GM12892 (cell line): ENCODE results near the gene GARS1.

ENCODE experiments used
- DNase-seq: peaks from one replicate; pipeline ENCODE4 v3.0.0; 2011; ENCODE audit not compliant: insufficient read length
- FAIRE-seq: peaks from 2 replicates; lab custom pipeline; 2011; peaks lifted over from hg19 to GRCh38; lab: Jason Lieb, UNC
- POLR2A ChIP-seq: IDR thresholded peaks from 2 replicates; pipeline ENCODE4 v1.6.1; 2011; ENCODE audit warnings: low read depth, low read length, control low read depth
- POLR2AphosphoS5 ChIP-seq: IDR thresholded peaks from 2 replicates; pipeline ENCODE4 v1.6.1; 2011; ENCODE audit warnings: low read depth, low read length, control low read depth
- TAF1 ChIP-seq: IDR thresholded peaks from 2 replicates; pipeline ENCODE4 v1.6.1; 2011; ENCODE audit warnings: low read depth, mild to moderate bottlenecking, control low read depth, low read length, borderline replicate concordance

Gene GARS1

DNA sequence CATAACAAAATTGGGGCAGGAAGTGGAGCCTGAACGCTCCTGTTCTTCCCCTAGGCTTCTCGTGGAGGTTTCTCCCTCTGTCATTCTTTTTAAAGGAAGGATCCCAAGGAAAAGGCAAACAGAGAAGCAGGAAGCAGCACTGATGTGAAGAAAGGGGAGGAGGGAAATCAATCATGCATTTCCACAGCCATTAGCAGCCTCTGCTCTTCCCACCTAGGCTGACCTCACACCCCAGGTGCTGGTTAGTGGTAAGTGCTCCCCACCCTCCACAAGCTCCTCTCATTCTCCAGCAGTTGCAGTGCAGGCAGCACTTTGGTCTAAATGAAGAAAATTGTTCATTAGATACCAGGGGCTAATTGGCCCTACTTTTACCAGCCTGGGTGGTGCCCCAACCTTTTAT lies 85.0 kb downstream of the GARS1 start:
- no peak for DNase-seq
- TF ChIP-seq POLR2AphosphoS5 (no peak), POLR2A (no peak), TAF1 (no peak)
- no peak for FAIRE-seq

GRCh38 chr7:30681331-30681797 lies 86.7 kb downstream of the GARS1 start:
- FAIRE-seq: no peak
- no peak for DNase-seq
- TF ChIP-seq TAF1 (no peak), POLR2A (no peak), POLR2AphosphoS5 (no peak)

GRCh38 chr7:30681815-30682211 lies 87.1 kb downstream of the GARS1 start:
- TF ChIP-seq POLR2A (no peak), TAF1 (no peak), POLR2AphosphoS5 (no peak)
- DNase-seq: no peak
- no peak for FAIRE-seq

DNA sequence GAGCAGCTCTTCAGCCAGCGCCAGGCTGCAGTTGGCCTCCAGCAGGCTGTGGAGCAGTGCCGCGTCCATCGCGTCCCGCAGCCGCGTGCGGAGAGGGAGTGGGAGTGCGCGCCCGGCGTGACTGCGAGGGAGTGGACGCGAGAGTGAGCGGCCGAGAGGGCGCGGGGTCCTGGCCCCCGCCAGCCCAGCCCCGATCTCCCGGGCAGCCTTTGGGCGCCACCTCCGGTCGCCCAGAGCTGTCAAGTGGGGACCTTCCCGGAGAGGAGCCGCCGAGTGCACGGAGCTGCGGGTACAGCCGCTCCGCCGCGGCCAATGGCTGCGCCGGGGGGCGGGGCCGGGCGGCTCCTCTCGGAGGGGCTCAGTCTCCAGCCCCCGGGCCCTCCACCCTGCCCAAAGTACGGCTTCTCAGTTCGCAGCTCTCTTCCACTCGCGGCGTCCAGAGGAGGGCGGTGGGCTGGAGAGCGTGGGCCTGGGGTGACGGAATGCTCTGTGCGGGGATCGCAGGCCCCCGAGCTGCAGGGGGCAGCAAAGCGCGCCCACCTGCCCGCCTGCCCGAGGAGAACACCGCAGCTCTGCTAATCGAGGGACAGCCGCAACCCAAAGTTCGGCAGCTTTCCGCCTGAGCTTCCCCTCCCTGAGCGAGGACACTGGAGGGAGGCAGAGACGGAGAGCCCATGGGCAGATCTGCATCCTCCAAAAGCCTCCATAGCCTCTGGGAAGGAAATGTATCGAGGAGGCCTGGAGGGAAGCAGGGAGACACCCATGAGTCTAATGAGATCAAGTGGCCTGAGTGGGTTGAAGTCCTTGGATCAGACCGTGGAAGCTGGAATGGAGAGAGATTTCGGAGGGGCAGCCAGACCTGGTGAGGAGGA lies 87.8 kb downstream of the GARS1 start, which contains the start of gene CRHR2:
Gene CRHR2 (minus strand): TSS at position 245 of the 872 bp plus-strand sequence. CDS start 176 bp downstream, at position 69.
- DNase-seq: peak; percentile 37
- TF ChIP-seq POLR2AphosphoS5: no peak
- no peak for FAIRE-seq

- DNase-seq: no peak
- TF ChIP-seq TAF1 (no peak), POLR2AphosphoS5 (no peak), POLR2A (no peak)
- no peak for FAIRE-seq
These were observed 88.6 kb downstream of the GARS1 start for GRCh38 chr7:30683306-30683705.
